Body of pancreas (tissue), 4 donors: ENCODE results near the gene CCDC134. TPM values are rescaled to one million over a fixed set of nuclear protein-coding genes. Genes with fewer than 3 reads are reported as not detected.

Experiments
- ATAC-seq: fragments of 150-250 bp; one replicate; pipeline ENCODE4 v1.9.1; 2016
- DNase-seq, 4 donors: peaks; one replicate each; pipeline ENCODE4 v3.0.0-alpha.2; 2019
- H3K27ac ChIP-seq, 4 donors: fragments of 200-600 bp; sonication (generic); 1 replicate in 3 of 4; 2 replicates in 1 of 4; pipeline versions ENCODE4 v1.5.1 to v1.6.1; 2016 to 2019; ENCODE audit warnings: mild to moderate bottlenecking in 1 of 4, mixed read lengths in 1 of 4, moderate library complexity in 1 of 4
- H3K27me3 ChIP-seq, 2 donors: fragments of 200-600 bp; sonication (generic); one replicate each; pipeline ENCODE4 v1.6.0; 2016; ENCODE audit warnings: mild to moderate bottlenecking in 1 of 2
- H3K36me3 ChIP-seq, 2 donors: fragments of 200-600 bp; sonication (generic); replicated peaks in 1 of 2; 2 replicates each; pipeline ENCODE4 v1.5.1; 2016; ENCODE audit warnings: low read depth in 2 of 2; ENCODE audit not compliant: insufficient read depth in 1 of 2
- H3K4me1 ChIP-seq: fragments of 200-600 bp; sonication (generic); one replicate; pipeline ENCODE4 v1.6.0; 2016
- H3K4me3 ChIP-seq, 2 donors: fragments of 200-600 bp; sonication (generic); 1 replicate in 1 of 2; 2 replicates in 1 of 2; pipeline ENCODE4 v1.5.1; 2016 to 2019
- H3K9me3 ChIP-seq, 3 donors: fragments of 200-600 bp; sonication (generic); 1 replicate in 2 of 3; 2 replicates in 1 of 3; pipeline ENCODE4 v1.5.1; 2016
- POLR2A ChIP-seq, 3 donors: fragments of 450-650 bp; IDR thresholded peaks; one replicate each; pipeline ENCODE4 v1.6.1; 2016; ENCODE audit warnings: antibody characterized with exemption in 3 of 3, mild to moderate bottlenecking in 2 of 3
- WGBS, 2 donors: methylation state at CpG; one replicate each; pipeline ENCODE4 v1.1.5; 2017; 5-methylcytosine and 5-hydroxymethylcytosine counted together
- intact Hi-C: fragments of 100-400 bp; cut with DNase I; formaldehyde crosslinking; loops from one replicate; pipeline ENCODE4 v1.15.1; 2023
- total RNA-seq, 2 donors: library from RNA; depleted of rRNA; stranded (reverse); fragments of >200 nt; gene quantifications; one replicate each; pipeline ENCODE4 v1.1.0, GENCODE V29; 2016
- TF ChIP-seq, protein P1 (sequence below), 7 experiments: fragments of 450-650 bp in 4 of 7; fragments of 200-600 bp in 3 of 7; sonication (generic) in 3 of 7; IDR thresholded peaks; one replicate each; pipeline ENCODE4 v1.5.1; 2016 to 2019; ENCODE audit warnings: antibody characterized with exemption in 7 of 7

Gene CCDC134
- total RNA-seq, 2 donors from 2014 or later: 3.1 to 13.5 TPM

GRCh38 chr22:41776381-41776780, 24.1 kb upstream of the CCDC134 start:
- no peak for DNase-seq

DNA sequence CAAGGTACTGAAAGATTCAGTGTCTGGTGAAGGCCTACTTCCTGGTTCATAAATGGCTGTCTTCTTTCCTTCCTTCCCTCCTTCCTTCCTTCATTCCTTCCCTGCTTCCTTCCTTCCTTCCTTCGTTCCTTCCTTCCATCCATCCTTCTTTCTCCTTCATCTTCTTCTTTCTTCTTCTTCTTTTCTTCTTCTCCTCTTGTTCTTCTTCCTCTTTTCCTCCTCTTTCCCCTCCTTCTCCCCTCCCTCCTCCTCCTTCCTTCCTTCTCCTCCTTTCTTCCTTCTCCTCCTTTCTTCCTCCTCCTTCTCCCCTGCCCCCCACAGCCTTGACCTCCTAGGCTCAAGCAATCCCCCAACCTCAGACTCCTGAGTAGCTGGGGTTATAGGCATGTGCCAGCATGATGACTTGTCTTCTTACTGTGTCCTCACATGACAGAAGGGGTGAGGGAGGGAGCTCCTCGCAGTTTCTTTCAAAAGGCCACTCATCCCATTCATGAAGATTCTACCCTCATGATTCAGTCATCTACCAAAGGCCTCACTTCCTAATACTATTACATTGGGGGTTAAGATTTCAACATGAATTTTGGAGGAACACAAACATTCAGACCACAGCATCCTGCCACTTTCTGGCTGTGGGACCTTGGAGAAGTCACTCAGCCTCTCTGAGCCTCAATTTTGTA, 22.6 kb upstream of the CCDC134 start:
- Histone ChIP-seq H3K27me3 (no peaks in the 10 kb centered on the region), H3K36me3 (no peaks in the 10 kb centered on the region), H3K4me1 (no peaks in the 10 kb centered on the region), H3K9me3 (no peaks in the 10 kb centered on the region), H3K4me3 (no peak overlapping the region), H3K27ac (no peak overlapping the region)
- DNase-seq (no peak), ATAC-seq (no peak)
- intact Hi-C loops: no loop called here
- WGBS, 2 donors: 55 to 82% methylated on average over 2 of the region's 2 CpGs
- no peak for TF ChIP-seq POLR2A (IDR thresholded peaks at IDR 0.05)
- TF ChIP-seq, protein P1, sequence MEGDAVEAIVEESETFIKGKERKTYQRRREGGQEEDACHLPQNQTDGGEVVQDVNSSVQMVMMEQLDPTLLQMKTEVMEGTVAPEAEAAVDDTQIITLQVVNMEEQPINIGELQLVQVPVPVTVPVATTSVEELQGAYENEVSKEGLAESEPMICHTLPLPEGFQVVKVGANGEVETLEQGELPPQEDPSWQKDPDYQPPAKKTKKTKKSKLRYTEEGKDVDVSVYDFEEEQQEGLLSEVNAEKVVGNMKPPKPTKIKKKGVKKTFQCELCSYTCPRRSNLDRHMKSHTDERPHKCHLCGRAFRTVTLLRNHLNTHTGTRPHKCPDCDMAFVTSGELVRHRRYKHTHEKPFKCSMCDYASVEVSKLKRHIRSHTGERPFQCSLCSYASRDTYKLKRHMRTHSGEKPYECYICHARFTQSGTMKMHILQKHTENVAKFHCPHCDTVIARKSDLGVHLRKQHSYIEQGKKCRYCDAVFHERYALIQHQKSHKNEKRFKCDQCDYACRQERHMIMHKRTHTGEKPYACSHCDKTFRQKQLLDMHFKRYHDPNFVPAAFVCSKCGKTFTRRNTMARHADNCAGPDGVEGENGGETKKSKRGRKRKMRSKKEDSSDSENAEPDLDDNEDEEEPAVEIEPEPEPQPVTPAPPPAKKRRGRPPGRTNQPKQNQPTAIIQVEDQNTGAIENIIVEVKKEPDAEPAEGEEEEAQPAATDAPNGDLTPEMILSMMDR (IDR thresholded peaks at IDR 0.05): no peak

More at GRCh38 chr22:41776381-41776780, 24.1 kb upstream of the CCDC134 start:
- Histone ChIP-seq H3K27me3 (no peaks in the 10 kb centered on the region), H3K4me3 (no peak overlapping the region), H3K9me3 (no peaks in the 10 kb centered on the region), H3K27ac (no peak overlapping the region), H3K36me3 (no peaks in the 10 kb centered on the region), H3K4me1 (no peaks in the 10 kb centered on the region)
- ATAC-seq: no peak
- intact Hi-C loops: no loop called here
- WGBS, 2 donors: 78 to 90% methylated on average over 3 of the region's 3 CpGs
- TF ChIP-seq, protein P1 (IDR thresholded peaks at IDR 0.05): no peak
- TF ChIP-seq POLR2A (IDR thresholded peaks at IDR 0.05): no peak

GRCh38 chr22:41779929-41780505, 20.5 kb upstream of the CCDC134 start:
- no peaks in the 10 kb centered on the region for H3K27me3 ChIP-seq
- intact Hi-C loops: no loop called here
- WGBS, 2 donors: 47 to 51% methylated on average over 3 of the region's 3 CpGs
- H3K4me3 ChIP-seq: no peak overlapping the region
- H3K36me3 ChIP-seq: no peaks in the 10 kb centered on the region
- no peak for TF ChIP-seq POLR2A (IDR thresholded peaks at IDR 0.05)
- TF ChIP-seq, protein P1 (IDR thresholded peaks at IDR 0.05): no peak
- no peak overlapping the region for H3K27ac ChIP-seq
- DNase-seq: no peak
- no peaks in the 10 kb centered on the region for H3K4me1 ChIP-seq
- no peak for ATAC-seq
- H3K9me3 ChIP-seq: no peaks in the 10 kb centered on the region

DNA sequence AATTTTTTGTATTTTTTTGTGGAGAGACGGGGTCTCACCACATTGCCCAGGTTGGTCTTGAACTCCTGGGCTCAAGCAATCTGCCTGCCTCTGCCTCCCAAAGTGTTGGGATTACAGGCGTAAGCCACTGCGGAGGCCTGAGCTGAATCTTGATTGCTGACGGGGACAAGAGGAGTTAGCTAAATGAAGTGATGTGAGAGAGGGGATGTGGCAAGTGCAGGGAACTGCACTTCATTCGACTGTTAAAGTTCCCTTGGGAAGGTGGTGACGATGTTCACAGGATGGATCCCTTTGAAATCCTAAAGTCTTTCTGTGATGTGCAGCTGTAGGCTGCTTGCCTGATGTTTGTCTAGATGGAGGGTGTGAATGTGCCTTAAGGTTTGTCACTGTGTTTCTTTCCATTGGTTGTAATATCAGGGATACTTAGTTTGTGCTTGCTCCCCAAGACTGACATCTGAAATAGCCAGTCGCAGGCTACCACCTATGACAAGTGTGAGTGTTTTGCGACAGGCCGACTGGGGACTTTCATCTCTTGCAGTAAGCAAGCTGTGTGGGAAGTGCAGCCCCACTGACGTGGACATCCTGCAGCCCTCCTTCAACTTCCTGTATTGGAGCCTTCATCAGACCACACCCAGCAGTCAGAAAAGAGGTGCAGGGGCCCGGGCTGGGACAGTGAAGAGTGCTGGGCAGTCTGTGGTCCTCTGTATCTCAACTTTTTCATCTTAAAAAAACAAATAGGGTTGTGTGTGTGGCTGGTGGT, 19.6 kb upstream of the CCDC134 start:
- H3K4me1 ChIP-seq: no peaks in the 10 kb centered on the region
- H3K27ac ChIP-seq: peak overlapping the region in 1 of 4 donors; percentile 17
- WGBS, 2 donors: 62 to 73% methylated on average over 11 of the region's 11 CpGs
- intact Hi-C loops: no loop called here
- TF ChIP-seq, protein P1 (IDR thresholded peaks at IDR 0.05): no peak
- TF ChIP-seq POLR2A (IDR thresholded peaks at IDR 0.05): peak in 1 of 3 donors; percentile 24
- peak in 3 of 4 donors; percentile 28 to 73 (median 33) for DNase-seq
- no peak overlapping the region for H3K4me3 ChIP-seq
- no peaks in the 10 kb centered on the region for H3K36me3 ChIP-seq
- H3K9me3 ChIP-seq: no peaks in the 10 kb centered on the region
- ATAC-seq: no peak
- no peaks in the 10 kb centered on the region for H3K27me3 ChIP-seq
